DND-41 (cell line): ENCODE data around the gene C1QTNF6.

ENCODE experiments used
- ATAC-seq: fragments of 200-7000 bp; cut with Tn5 transposase; 3 replicates; pipeline ENCODE4 v1.9.1; 2021; ENCODE audit warnings: low read depth; ENCODE audit not compliant: insufficient read depth
- DNase-seq: peaks from one replicate; pipeline ENCODE4 v3.0.0-alpha.2; 2020
- H2AFZ ChIP-seq: 2 replicates; pipeline ENCODE4 v1.6.0; 2012; ENCODE audit warnings: low read depth, low read length
- H3K27ac ChIP-seq: 2 replicates; pipeline ENCODE4 v1.5.1; 2012; ENCODE audit warnings: low read length, inconsistent platforms
- H3K27me3 ChIP-seq: fragments of 200-600 bp; sonication (generic); 2 replicates; pipeline ENCODE4 v1.6.0; 2012; ENCODE audit warnings: low read length, mild to moderate bottlenecking, inconsistent platforms; ENCODE audit not compliant: insufficient read depth, poor library complexity
- H3K36me3 ChIP-seq: 2 replicates; pipeline ENCODE4 v1.5.1; 2012; ENCODE audit warnings: low read length, inconsistent platforms; ENCODE audit not compliant: insufficient read depth
- H3K4me1 ChIP-seq: 2 replicates; pipeline ENCODE4 v1.5.1; 2012; ENCODE audit warnings: mild to moderate bottlenecking, low read length; ENCODE audit not compliant: insufficient read depth
- H3K4me2 ChIP-seq: 2 replicates; pipeline ENCODE4 v1.6.0; 2012; ENCODE audit warnings: mild to moderate bottlenecking, moderate library complexity, low read length, inconsistent platforms; ENCODE audit not compliant: insufficient read depth
- H3K4me3 ChIP-seq, 2 experiments: fragments of 200-600 bp in 1 of 2; shearing (Covaris generic) in 1 of 2; 2 replicates each; pipeline ENCODE4 v1.5.1; 2012 to 2016; ENCODE audit warnings: inconsistent platforms in 2 of 2, low read length in 2 of 2, mild to moderate bottlenecking in 2 of 2, low read depth in 1 of 2, moderate library complexity in 1 of 2
- H3K79me2 ChIP-seq: 2 replicates; pipeline ENCODE4 v1.6.0; 2012; ENCODE audit warnings: low read length, inconsistent platforms; ENCODE audit not compliant: insufficient read depth
- H3K9ac ChIP-seq: 2 replicates; pipeline ENCODE4 v1.6.0; 2012; ENCODE audit warnings: low read depth, mild to moderate bottlenecking, inconsistent platforms, low read length, moderate library complexity
- H3K9me3 ChIP-seq: 2 replicates; pipeline ENCODE4 v1.5.1; 2012; ENCODE audit warnings: low read length, moderate library complexity, mild to moderate bottlenecking, inconsistent platforms; ENCODE audit not compliant: insufficient read depth, severe bottlenecking
- H4K20me1 ChIP-seq: 2 replicates; pipeline ENCODE4 v1.6.0; 2012; ENCODE audit warnings: low read length; ENCODE audit not compliant: insufficient read depth
- CTCF ChIP-seq: IDR thresholded peaks from 2 replicates; pipeline ENCODE4 v1.5.1; 2012; ENCODE audit warnings: borderline replicate concordance, low read length, moderate library complexity, mild to moderate bottlenecking; ENCODE audit not compliant: poor library complexity, severe bottlenecking; ENCODE audit errors: extremely low read depth
- EZH2 ChIP-seq: IDR thresholded peaks from 3 replicates; pipeline ENCODE4 v1.6.1; 2012; ENCODE audit warnings: borderline replicate concordance, low read depth, mild to moderate bottlenecking, moderate library complexity, low read length, inconsistent platforms; ENCODE audit not compliant: severe bottlenecking

Gene C1QTNF6

GRCh38 chr22:37182949-37183245, 5.2 kb downstream of the C1QTNF6 start:
- Histone ChIP-seq H4K20me1 (no peaks in the 10 kb centered on the region), H3K9me3 (no peaks in the 10 kb centered on the region)
- TF ChIP-seq CTCF (no peak), EZH2 (no peak)

DNA sequence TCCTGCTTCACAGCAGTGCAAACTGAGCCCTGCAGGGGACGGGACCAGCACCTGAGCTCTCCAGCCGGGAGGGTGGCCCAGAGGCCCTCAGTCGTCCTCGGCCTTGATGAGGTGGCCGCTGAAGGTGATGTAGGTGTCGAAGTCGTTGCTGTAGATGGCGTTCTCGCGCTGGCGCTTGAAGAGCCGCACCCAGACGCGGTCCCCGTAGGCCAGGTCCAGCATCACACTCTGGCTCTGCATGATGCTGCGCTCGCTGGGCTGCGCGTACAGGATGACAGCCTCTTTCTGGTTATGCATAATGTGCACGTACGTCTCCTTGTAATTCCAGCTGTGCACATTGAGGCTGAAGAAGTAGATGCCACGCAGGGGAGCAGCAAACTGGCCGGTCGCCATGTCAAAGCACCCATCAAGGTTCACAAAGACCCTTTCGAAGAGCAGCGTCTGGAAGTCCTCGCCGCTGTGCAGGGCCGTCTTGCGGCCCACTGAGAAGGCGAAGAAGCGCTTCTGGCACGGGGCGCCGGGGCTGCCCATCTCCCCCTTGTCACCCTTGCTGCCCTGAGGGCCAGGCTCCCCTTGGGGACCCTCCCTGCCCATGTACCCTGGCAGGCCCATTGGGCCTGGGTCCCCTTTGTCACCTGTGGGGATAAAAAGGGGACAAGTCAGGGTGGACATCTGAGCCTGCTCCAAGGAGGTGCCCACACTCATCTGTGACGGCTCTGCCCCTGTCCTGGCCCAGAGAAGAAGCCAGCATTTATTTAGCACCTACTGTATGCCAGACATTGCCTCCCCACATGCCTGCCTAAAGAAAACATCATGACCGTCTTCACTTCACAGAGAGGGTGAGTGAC, 5.7 kb downstream of the C1QTNF6 start:
- TF ChIP-seq CTCF (no peak), EZH2 (no peak)
- Histone ChIP-seq H2AFZ (no peak overlapping the region), H3K27ac (no peak overlapping the region), H3K4me2 (no peak overlapping the region), H3K27me3 (peaks cover under 1% of the 10 kb centered on the region), H3K4me3 (no peak overlapping the region), H3K36me3 (no peaks in the 10 kb centered on the region), H4K20me1 (no peaks in the 10 kb centered on the region), H3K9ac (no peak overlapping the region), H3K4me1 (peaks cover 13% of the 10 kb centered on the region), H3K79me2 (no peaks in the 10 kb centered on the region), H3K9me3 (no peaks in the 10 kb centered on the region)
- no peak for ATAC-seq
- DNase-seq, result no peak

More at GRCh38 chr22:37182949-37183245, 5.2 kb downstream of the C1QTNF6 start:
- DNase-seq (no peak), ATAC-seq (no peak)
- H3K4me1 ChIP-seq, result peaks cover 18% of the 10 kb centered on the region
- no peak overlapping the region for H3K4me3 ChIP-seq
- no peaks in the 10 kb centered on the region for H3K27me3 ChIP-seq
- no peak overlapping the region for H3K4me2 ChIP-seq
- no peaks in the 10 kb centered on the region for H3K79me2 ChIP-seq
- H3K9ac ChIP-seq, result no peak overlapping the region
- H2AFZ ChIP-seq, result no peak overlapping the region
- no peaks in the 10 kb centered on the region for H3K36me3 ChIP-seq
- no peak overlapping the region for H3K27ac ChIP-seq

DNA sequence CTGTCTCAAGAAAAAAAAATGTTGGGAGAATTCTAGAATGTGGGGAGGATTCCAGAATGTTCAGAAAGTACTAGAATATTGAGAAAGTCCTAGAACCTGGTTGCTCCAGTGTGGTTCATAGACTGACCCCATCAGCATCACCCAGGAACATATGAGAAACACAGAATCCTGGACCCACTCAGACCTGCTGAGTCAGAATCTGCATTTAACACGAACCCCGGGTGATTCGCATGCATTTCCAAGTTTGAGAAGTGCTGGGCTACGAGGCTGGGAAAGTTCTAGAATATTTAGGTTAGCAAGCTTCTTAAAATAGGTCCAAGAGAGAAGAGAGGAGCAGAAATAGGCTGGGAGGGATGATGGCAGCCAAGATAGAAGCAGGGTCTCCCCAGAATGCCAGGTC, 6.4 kb downstream of the C1QTNF6 start:
- ATAC-seq (no peak), DNase-seq (no peak)
- no peak overlapping the region for H3K9ac ChIP-seq
- H3K79me2 ChIP-seq, result no peaks in the 10 kb centered on the region
- H3K27me3 ChIP-seq, result peaks cover 4% of the 10 kb centered on the region
- no peak overlapping the region for H2AFZ ChIP-seq
- H3K4me2 ChIP-seq, result no peak overlapping the region
- no peaks in the 10 kb centered on the region for H3K36me3 ChIP-seq
- no peaks in the 10 kb centered on the region for H3K9me3 ChIP-seq
- no peak overlapping the region for H3K4me3 ChIP-seq
- no peaks in the 10 kb centered on the region for H4K20me1 ChIP-seq
- peaks cover 6% of the 10 kb centered on the region for H3K4me1 ChIP-seq
- H3K27ac ChIP-seq, result no peak overlapping the region
- no peak for TF ChIP-seq EZH2
- no peak for TF ChIP-seq CTCF
